ENCODE results near the gene PDE3A.

DNA sequence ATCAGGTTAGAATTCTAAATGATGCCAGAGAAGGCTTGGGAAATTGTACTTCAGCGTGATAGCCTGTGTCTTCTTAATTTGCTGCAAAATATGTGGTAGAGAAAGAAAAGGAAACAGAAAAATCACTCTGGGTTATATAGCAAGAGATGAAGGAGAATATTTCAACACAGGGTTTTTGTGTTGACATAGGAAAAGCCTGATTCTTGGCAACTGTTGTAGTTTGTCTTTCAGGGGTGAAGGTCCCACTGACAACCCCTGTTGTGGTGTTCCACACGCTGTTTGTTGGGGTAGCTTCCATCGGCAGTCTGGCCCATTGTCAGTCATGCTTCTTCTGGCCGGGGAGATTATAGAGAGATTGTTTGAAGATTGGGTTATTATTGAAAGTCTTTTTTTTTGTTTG is 313.0 kb downstream of the PDE3A start:
- TF ChIP-seq CTCF (IDR thresholded peaks at IDR 0.05) (no peak), POLR2A (IDR thresholded peaks at IDR 0.05) (no peak)
